Fibroblast of gingiva (primary cell): ENCODE data around the gene DAPK1.
"Not testable (repeated sequence)": the region's sequence is repeated elsewhere in the genome, so short reads cannot be mapped to it uniquely, and the experiment has no call there.

ENCODE experiments used
- DNase-seq: peaks from one replicate; pipeline ENCODE4 v3.0.0-alpha.2; 2011; ENCODE audit warnings: low read depth

The DAPK1 gene

DNA sequence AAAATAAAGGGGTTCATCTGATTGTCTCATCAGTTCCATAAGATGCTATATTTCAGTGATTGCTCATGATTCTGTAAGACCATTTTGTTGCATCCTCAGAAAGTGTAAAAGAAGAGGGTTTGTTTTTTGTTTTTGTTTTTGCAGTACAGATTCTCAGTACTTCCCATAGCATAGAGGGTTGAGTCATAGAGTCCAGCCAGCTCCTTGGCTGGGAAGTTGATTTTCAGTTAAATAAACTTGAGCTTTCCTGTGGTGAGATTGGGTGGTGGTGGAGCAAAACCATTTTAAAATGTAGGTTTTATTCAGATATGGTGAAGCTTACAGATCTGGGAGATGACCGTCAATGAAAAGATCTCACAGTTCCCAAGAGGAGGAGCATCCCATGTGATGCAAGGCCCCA is 48.2 kb downstream of the DAPK1 start:
- DNase-seq, result no peak

DNA sequence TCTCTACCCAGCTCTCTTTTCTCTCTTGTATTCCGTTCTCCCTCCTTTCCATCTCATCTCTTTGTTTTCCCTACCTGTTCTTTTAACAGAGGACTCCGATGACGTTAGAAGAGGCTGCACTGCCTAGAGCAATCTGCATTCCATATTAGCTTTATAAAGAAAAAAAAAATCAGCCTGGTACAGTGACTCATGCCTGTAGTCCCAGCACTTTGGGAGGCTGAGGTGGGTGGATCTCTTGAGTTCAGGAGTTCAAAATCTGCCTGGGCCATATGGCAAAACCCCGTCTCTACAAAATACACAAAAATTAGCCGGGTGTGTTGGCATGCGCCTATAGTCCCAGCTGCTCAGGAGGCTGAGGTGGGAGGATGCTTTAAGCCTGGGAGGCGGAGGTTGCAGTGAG is 49.0 kb downstream of the DAPK1 start:
- no peak for DNase-seq

DNA sequence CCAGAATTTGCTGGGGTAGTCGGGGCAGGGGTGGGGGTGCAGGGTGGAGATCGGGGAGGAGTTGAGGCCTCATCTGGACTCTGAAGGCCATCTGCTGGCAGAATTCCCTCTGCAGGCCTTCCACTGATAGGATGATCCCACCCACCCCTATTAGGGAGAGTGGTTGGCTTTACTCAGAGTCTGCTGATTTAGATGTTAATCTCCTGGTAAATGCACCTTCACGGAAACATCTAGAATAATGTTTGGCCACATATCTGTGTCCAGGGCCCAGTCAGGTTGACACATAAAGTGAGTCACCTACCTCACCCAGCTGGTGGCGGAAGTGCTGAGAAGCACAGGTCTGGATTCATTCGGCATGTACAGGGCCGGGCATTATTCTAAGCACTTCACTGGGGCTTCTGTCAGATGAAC is 50.0 kb downstream of the DAPK1 start:
- no peak for DNase-seq

DNA sequence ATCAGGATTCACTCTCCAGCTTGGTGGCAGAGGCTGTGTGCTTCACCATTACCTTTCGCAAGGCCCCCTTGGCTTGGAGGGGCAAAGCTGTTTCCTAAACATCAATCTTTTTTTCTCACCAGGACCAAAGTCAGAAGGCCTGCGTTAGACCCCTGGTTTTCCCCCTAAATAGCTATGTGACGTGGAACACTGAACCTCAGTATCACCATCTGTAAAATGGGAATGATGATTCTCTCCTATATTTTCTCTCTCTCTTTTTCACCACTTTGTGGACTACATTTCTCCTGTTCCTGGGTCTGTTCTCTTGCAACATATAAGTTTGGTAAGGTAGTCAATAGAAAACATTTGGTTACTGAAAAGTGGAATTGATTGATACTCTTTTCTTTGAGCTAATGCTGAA is 50.5 kb downstream of the DAPK1 start:
- no peak for DNase-seq

DNA sequence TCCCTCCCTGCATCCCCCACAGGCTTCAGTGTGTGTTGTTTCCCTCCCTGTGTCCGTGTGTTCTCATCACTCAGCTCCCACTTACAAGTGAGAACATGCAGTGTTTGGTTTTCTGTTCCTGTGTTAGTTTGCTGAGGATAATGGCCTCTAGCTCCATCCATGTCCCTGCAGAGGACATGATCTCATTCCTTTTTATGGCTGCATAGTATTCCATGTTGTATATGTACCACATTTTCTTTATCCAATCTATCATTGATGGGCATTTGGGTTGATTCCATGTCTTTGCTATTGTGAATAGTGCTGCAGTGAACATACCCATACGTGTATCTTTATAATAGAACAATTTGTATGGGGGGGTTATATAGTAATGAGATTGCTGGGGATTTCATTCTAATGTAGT is 51.4 kb downstream of the DAPK1 start:
- not testable (repeated sequence) for DNase-seq

DNA sequence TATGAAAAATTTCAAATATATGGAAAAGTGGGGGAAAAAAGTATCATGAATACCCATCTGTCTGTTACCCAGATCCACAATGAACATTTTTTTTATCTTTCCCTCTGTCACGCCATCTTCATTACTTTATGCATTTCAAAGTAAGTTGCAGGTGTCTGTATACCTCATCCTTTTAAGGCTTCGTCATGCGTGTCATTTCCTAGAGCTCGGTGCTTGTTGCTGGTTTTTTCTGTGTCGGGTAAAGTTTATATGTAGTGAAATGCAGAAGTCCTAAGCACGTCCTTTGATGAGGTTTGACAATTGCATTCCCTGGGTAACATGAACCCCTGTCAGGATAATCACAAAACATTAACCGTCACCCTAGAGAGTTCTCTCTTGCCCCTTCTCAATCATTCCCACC is 52.1 kb downstream of the DAPK1 start:
- no peak for DNase-seq

DNA sequence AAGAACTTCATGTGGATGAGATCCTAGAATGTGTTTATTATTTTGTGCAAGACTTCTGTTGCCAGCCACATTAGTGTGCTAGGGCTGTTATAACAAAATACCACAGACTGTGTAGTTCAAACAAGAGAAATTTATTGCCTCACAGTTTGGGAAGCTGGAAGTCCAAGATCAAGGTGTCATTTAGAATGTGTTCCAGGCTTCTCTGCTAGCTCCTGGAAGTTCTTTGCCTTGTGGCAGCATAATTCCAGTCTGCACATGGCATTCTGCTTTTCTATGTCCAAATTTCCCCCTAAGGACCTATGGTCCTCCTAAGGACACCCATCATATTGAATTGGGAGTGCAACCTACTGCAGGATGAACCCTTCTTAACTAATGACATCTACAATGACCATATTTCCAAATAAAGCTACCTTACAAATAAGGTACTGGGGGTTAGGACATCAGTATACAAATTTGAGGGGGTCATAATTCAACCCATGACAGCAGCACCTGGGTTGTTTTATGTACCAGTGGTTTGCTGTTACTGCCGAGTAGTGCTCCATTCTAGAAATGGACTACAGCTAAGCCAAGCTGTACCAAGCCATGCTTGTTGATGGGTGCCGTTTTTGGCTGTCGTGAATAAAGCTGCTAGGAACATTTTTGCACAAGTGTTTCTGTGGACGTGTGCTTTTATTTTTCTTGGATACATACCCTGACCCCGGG is 52.7 kb downstream of the DAPK1 start:
- DNase-seq, result no peak

DNA sequence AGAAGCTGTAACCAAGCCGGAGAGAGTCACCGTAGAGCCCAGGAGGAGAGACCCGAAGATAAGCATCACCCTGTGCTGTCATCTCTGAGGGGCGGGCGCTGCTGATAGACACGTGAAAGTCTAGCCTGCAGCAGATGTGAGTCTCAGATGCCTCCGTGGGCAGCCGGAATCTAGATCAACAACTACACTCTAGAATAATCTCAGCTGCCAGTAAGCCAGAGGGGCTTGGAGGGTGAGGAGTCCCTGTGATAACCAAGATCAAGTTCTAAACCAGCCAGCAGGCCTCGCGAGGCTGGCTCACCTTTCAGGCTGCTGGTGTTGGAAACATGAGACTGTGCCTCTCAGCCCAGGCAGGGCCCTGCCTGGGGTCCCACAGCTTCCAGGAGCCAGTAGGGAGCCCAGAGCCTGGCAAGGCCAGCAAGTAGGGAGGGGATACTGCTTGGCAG is 54.1 kb downstream of the DAPK1 start:
- no peak for DNase-seq

DNA sequence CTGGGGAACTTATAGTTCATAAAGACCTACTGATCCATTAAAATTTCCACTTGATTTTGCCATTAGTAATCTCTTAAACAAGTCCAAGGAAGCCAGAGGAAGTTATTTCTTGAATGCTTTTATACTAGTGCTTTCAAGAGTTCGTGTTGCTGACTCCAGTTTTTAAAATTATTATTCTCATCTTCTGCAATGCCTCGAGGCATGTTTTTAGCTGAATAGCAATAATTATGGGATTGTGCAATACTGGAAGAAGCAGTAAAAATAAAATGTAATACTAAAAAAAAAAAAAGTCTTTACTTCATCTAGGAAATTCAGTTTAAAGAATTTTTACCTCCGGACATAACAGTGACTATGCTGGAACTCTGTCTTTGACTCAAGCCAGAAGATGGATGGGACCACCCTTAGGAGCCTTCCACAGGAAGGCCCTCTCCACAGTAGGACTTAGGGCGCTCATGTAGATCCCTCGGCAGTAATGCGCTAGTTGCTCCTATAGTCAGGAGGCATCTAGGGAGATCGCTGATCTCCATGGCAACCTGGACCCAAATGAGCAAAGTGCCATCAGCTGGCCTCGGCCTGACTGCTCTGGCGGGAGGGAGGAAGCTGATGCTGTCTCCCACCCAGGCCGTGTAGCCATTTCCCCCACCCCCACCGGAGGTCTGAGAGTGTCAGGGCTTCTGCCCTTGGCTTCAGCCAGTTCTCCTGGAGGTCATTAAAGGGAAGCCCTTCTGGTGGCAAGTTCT is 56.7 kb downstream of the DAPK1 start:
- DNase-seq, result peak; percentile 43

DNA sequence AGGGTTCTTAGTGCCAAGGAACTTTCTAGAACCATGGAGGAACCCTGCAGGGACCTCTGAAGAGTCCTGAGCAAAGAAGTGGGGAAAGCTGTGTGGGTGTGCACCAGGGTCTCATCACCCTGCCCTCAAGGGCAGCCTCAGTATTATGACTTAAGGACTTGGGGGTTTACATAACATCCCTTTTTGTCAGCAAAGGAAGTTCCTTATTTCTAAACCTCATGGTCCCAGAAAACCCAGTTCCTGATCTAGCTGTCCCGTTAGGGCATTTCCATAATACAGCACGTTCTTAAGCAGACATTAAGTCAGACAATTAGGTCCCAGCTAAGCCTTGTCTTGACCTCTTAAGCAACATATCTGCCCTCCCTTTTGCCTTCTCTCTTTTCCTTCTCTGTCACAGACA is 57.3 kb downstream of the DAPK1 start:
- no peak for DNase-seq

DNA sequence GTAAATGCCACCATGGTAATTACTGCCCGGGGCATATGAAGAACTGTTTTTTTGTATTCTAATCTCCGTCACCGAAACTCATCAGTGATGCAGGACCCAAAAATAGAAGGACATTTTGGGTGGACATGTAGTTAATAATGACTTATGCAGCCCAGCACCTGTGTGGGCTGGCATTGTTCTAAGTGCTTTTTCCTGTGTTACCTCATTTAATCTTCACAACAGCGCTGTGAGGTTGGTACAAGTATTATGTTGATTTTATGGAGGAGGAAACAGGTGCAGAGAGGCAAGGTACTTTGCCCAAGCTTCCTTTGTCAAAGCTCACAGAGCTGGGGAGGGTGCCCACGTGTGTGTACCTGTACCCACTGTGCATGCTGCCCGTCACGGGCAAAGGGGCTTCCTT is 58.4 kb downstream of the DAPK1 start:
- no peak for DNase-seq

DNA sequence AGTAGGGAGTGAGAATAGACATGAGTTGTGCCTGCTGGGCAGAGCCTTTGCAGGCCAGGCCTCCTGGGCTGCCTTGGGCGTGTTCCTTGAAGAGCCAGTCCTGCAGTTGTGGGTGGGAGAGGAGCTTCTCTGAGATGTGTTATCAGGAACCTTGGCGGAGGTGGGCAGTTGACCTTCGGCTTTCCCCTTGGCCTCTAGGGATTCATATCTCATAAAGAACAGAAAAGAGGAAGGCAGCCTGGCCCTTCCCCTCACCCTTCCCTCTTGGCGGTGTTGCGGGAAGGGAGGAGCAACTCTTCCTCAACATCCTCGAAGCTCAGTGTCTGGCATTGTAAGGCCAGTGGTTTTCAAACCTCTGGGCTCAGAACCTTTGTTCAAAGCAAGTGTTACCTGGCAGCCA is 59.2 kb downstream of the DAPK1 start:
- no peak for DNase-seq

DNA sequence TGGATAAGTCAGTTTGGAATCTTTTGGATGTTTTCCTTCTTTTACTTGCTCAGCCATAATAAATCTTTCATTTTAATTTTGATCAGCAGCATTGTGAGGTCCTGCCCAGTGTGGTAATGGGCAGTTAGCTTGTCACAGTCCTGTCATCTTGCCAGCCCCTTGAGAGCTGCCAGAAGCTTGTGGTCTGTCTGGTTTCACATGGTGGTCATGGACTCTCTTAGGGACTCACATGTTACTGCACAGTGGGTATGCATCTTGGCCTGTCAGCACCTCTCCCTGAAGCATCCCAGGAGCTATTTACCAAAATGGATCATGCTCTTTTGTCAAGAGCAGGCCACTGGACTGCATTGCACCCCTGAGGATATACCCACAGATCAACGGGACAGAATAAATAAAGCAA is 60.3 kb downstream of the DAPK1 start:
- no peak for DNase-seq

DNA sequence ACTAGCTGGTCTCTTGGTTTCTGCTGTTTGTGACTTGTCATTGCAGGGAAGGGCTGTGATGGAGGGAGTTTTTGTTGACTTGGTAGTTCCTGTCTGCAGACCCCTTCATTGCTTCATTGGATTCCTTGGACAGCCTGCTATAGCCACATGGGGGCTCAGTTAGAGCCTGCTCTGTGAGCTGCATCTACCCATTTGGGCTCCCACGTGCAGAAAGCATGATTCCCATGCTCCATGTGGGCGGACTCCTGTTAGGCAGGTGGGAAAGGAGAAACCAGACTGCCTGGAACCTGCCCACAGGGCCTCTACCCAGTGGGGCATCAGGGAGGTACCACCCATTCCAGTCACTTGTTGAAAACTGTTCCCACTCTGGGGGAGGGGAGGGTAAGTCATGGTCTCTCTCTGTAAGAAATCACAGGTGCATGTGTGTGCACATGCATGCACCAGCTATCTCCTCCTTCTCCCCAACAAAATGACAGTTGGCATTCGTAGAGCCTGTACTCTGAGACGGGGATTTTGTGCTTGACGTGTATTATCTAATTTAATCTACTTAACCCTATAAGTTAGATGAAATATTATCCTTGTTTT is 61.0 kb downstream of the DAPK1 start:
- DNase-seq, result no peak

DNA sequence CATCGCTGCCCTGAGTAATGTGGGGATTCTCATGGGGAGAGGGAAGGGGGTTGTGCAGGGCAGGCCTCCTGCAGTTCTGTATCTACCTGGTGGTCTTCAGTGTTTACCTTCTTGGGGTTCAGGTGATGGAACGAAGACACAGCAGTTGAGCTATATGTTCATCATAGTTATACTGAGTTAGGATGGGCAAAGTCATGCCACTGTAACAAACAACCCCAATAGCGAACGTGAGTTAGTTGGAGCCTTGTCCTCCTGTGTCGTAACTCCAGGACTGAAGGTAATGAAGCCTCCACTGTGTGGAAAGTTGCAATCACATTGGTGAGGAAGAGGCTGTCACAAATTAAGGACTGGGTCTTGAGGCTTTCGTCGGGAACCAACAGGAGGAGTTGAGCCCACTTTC is 64.4 kb downstream of the DAPK1 start:
- DNase-seq, result no peak

DNA sequence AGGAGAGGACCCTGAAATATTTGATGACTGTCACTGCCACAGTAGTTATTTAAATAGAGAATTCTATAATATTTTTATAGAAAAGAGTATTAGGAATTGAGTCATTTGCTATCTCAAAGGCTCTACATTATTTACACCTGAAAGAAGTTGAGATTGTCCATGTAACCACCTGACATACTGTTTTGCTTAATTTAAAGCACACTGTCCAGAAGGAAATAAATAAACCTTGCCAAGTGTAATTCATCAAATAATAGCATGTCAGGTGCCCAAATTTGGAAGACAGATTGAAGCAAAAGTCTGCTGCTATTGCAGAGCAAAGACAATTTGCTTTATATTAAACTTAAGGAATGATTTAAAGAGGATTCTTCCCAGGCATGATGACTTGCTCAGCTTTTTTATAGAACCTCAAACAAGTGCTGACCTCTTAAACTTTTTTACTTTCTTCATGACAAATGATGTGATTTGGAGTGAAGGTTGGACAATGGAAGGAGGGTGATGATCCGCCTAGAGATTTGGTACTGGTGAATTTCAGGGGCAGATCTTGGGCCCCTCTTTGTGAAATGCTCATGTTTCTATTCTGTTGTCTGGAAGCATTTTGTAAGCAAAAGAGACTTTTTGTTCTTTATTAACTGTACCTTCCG is 65.0 kb downstream of the DAPK1 start:
- no peak for DNase-seq

DNA sequence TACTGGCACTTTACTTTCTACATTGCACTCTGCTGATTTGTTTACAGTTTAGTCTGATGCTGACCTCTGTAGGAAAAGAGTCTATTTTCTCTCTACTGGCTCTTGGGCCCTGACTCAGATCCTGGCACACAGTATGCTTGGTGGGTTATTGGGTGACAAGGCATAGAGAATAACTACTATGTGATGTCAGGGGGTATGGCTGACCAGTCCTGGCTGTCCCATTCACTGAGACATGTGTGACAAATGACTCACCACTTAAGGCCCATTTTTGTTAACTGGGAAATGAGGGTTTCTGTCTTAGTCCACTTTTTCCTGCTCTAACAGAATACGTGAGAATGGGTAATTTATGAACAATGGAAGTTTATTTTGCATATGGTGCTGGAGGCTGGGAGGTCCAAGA is 66.4 kb downstream of the DAPK1 start:
- no peak for DNase-seq

DNA sequence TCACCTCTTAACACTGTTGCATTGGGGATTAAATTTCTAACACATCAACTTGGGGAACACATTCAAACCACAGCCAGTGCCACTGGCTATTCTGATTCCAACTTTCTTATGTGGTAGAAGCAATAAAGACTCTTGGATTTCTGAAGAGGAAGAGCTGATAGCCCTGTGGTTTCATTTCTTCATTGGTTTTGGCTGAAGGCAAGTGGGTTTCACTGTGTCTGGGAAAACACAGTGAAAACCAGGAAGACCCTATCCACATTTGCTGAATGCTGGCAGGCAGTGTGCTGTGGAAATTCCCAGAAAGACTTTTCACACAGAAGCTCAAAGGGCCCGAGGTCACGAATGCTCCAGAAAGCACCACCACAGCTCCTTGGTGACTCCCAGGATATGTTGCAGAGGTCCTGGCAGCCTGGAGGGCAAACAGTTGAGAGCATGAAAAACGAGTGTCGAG is 67.1 kb downstream of the DAPK1 start:
- no peak for DNase-seq

DNA sequence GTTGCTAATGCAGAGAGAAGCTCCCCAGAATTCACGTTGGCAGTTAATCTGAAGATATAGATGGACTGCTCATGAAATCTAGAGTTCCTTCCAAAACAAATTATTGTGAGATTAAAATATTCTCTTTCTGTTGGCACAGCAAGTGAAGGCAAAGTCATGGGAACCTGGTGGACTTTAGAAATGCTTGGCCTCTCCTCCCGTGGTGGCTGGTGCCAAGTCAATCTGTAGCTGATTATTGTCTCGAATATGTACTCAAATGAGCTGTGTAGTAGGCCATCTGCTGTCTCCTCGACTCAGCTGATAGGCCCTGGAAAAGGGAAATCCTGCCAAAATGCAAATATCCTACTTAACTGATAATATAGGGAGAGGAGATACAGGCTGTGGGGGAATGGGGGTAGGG is 69.3 kb downstream of the DAPK1 start:
- peak; percentile 37 for DNase-seq

DNA sequence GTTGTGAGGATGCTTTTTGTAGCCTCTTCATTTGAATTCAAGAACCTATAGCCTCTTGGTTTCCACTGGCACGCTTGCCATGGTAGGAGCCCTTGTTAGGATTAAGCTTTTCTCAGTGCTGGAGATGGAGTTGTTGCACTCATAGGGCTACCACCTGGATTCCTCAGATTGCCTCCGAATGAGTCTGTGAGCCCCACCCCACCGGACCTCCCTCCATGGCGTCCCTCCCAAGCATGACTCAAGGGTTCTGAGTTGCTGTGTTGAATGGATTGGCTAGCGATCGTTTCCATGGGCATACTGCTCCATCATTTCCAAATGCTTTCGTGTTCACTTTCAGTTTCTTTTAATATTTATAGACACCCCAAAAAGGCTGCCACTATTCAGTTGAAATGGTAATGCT is 69.9 kb downstream of the DAPK1 start:
- DNase-seq, result no peak

DNA sequence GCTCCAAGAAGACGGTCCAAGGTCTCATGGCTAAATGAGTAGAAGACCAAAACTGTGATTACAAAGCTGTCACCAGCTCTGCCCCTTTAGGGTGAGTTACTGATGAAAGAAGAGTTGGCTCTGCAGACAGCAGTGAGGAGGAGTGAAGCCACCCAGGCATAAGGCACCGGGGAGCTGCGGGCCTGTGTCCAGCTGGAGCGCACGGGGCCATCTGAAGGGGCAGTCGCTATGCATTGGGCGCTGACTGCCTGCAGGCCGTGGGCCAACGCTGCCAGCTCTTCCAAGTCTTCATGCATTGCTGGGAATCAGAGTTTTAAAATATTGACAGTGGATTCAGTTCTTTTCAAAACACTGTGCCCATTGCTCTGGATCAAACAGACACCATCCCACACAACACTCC is 70.3 kb downstream of the DAPK1 start:
- no peak for DNase-seq

DNA sequence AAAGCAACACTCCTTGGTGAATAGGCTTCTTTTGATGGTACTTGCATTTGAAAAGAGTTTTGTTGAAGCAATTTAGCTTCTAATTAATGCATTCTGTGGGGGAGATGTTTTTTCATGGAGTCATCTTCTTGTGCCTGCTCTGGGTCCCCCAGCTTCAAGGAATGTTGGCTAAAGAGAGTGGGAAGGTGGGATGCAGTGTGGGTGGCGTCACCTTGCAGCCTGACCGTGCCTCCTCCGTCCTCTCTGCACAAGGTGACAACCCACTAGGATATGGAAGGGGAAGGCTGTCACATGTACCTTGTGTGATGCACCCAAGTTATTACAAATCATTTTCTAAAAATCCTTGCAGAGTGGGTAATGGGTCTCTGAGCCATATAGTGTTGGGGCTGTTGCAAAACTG is 70.7 kb downstream of the DAPK1 start:
- no peak for DNase-seq

DNA sequence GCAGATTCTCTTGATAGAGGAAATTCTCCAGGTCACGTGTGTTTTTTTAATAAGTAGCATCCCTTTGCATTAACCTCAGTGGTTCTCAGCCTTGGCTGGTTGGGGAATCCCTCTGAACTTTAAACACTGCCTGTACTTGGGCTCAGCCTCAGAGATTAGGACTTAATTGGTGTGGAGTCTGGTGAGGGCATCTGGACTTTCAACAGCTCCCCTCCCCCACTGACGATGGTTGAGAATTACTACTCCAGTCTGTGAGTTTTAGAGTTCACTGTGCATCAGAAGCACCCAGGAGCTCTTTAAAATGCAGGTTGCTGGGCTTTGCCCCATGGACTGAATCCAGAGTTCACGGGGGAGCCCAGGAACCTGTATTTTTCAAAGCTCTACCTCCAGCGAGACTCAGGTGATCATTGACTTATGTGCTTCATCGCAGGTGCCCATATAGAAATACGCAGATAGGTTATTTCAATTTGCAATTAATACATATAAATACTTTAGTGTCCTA is 71.4 kb downstream of the DAPK1 start:
- DNase-seq, result no peak
